Liver (tissue), 9 donors: Measurements from ENCODE around the gene POLE3. TPM values are rescaled to one million over a fixed set of nuclear protein-coding genes. Genes with fewer than 3 reads are reported as not detected.

ENCODE experiments used
- DNase-seq: peaks from one replicate; pipeline ENCODE4 v3.0.0-alpha.2; 2017; ENCODE audit warnings: low spot score
- H3K27ac ChIP-seq, 2 donors: one replicate each; pipeline ENCODE4 v1.7.0; 2013; ENCODE audit warnings: inconsistent platforms in 2 of 2, low read length in 2 of 2, control low read depth in 1 of 2, low read depth in 1 of 2, mild to moderate bottlenecking in 1 of 2
- H3K27me3 ChIP-seq, 4 donors: one replicate each; pipeline versions ENCODE4 v1.6.1 to v1.7.0; 2013; ENCODE audit warnings: low read length in 3 of 4, inconsistent platforms in 1 of 4, mild to moderate bottlenecking in 1 of 4, moderate library complexity in 1 of 4; ENCODE audit not compliant: control insufficient read depth in 4 of 4, insufficient read depth in 4 of 4
- H3K36me3 ChIP-seq, 4 donors: one replicate each; pipeline versions ENCODE4 v1.6.1 to v1.7.0; 2013; ENCODE audit warnings: low read length in 3 of 4, mild to moderate bottlenecking in 3 of 4, low read depth in 1 of 4, moderate library complexity in 1 of 4; ENCODE audit not compliant: control insufficient read depth in 4 of 4, insufficient read depth in 3 of 4
- H3K4me1 ChIP-seq, 4 donors: one replicate each; pipeline versions ENCODE4 v1.6.1 to v1.7.0; 2013; ENCODE audit warnings: low read length in 3 of 4, mild to moderate bottlenecking in 3 of 4, moderate library complexity in 1 of 4; ENCODE audit not compliant: control insufficient read depth in 4 of 4, insufficient read depth in 4 of 4
- H3K4me3 ChIP-seq, 3 donors: one replicate each; pipeline versions ENCODE4 v1.6.1 to v1.7.0; 2013; ENCODE audit warnings: low read length in 3 of 3, control low read depth in 1 of 3, low read depth in 1 of 3, mild to moderate bottlenecking in 1 of 3
- H3K9ac ChIP-seq, 2 donors: one replicate each; pipeline ENCODE4 v1.7.0; 2013; ENCODE audit warnings: low read length in 2 of 2, mild to moderate bottlenecking in 2 of 2, moderate library complexity in 2 of 2, control low read depth in 1 of 2, low read depth in 1 of 2
- H3K9me3 ChIP-seq, 4 donors: one replicate each; pipeline versions ENCODE4 v1.6.1 to v1.7.0; 2013; ENCODE audit warnings: low read length in 3 of 4; ENCODE audit not compliant: control insufficient read depth in 4 of 4
- CTCF ChIP-seq: fragments of 150-350 bp; IDR thresholded peaks from 2 replicates; pipeline ENCODE4 v1.5.1; 2017; ENCODE audit warnings: improper control_type of control experiment, low read depth, low read length; ENCODE audit not compliant: missing input control
- FOXA1 ChIP-seq: IDR thresholded peaks from 2 replicates; pipeline ENCODE4 v1.6.1; 2016; ENCODE audit warnings: antibody characterized with exemption
- FOXA2 ChIP-seq: IDR thresholded peaks from 2 replicates; pipeline ENCODE4 v1.6.1; 2016; ENCODE audit warnings: antibody characterized with exemption
- HNF4A ChIP-seq, 2 donors: conservative IDR thresholded peaks; 2 replicates each; pipeline ENCODE4 v1.6.1; 2016; ENCODE audit warnings: antibody characterized with exemption in 2 of 2, mild to moderate bottlenecking in 2 of 2
- HNF4G ChIP-seq: IDR thresholded peaks from 2 replicates; pipeline ENCODE4 v1.6.1; 2016; ENCODE audit warnings: antibody characterized with exemption
- NR2F2 ChIP-seq: IDR thresholded peaks from 2 replicates; pipeline ENCODE4 v1.6.1; 2016; ENCODE audit warnings: antibody characterized with exemption
- RAD21 ChIP-seq, 2 donors: IDR thresholded peaks; 2 replicates each; pipeline ENCODE4 v1.6.1; 2016; ENCODE audit warnings: antibody characterized with exemption in 2 of 2, mild to moderate bottlenecking in 2 of 2
- WGBS: extraction: QIAGEN DNeasy Blood & Tissue Kit; methylation state at CpG from one replicate; pipeline ENCODE4 v1.1.7; 2013; 5-methylcytosine and 5-hydroxymethylcytosine counted together
- polyA plus RNA-seq, 2 donors: library from polyadenylated mRNA; stranded (reverse) in 1 of 2; unstranded in 1 of 2; fragments of 200-250 nt in 1 of 2; fragments of >200 nt in 1 of 2; fragmentation: Nextera tagmentation in 1 of 2; extraction: Ambion mirVana in 1 of 2; gene quantifications; one replicate each; pipeline versions ENCODE4 v1.2.1 to v1.2.3, GENCODE V29; 2013 to 2015
- total RNA-seq, 2 donors: library from RNA; depleted of rRNA; stranded (reverse); fragments of >200 nt; gene quantifications; one replicate each; pipeline ENCODE4 v1.2.3, GENCODE V29; 2014
- donor health status: healthy.
- donor health status: healthy.
- donor health status: healthy.
- donor health status: healthy.
- donor health status: healthy.

The POLE3 gene
- total and polyA plus RNA-seq, 4 donors, result 15.7 to 27.5 (median 22.8) TPM

- DNase-seq, result no peak
- no peaks in the 10 kb centered on the region for H3K27me3 ChIP-seq
- TF ChIP-seq CTCF (no peak), NR2F2 (no peak), FOXA1 (no peak), RAD21 (IDR thresholded peaks at IDR 0.05) (peak in 1 of 2 donors; percentile 20), FOXA2 (no peak), HNF4G (no peak), HNF4A (conservative IDR thresholded peaks at IDR 0.05) (no peak)
- no peaks in the 10 kb centered on the region for H3K9me3 ChIP-seq
- WGBS, result 43% methylated on average over 1 of the region's 1 CpG
- H3K4me1 ChIP-seq, result peaks cover 0 to 5% (median 0%) of the 10 kb centered on the region in 4 donors
- H3K36me3 ChIP-seq, result no peaks in the 10 kb centered on the region
- no peak overlapping the region for H3K4me3 ChIP-seq
- no peak overlapping the region for H3K27ac ChIP-seq
- no peak overlapping the region for H3K9ac ChIP-seq
Observed at GRCh38 chr9:113359385-113359784, 51.1 kb downstream of the POLE3 start.

Other genes with a start within 250 kb of the POLE3 start
- gene FKBP15, start 189.4 kb downstream of the POLE3 start, total RNA-seq, result 10 to 100 TPM; 16.8 to 18.2 TPM
- 1 to 10 TPM; 6.2 to 9.1 TPM for gene FKBP15, start 189.4 kb downstream of the POLE3 start, polyA plus RNA-seq
- gene SLC31A1, start 189.1 kb downstream of the POLE3 start, total RNA-seq, result 10 to 100 TPM; 26.6 to 96.2 TPM
- gene SLC31A1, start 189.1 kb downstream of the POLE3 start, polyA plus RNA-seq, result 10 to 100 TPM; 40.1 to 49.8 TPM
- 10 to 100 TPM; 12.5 to 16.7 TPM for gene CDC26, start 135.1 kb downstream of the POLE3 start, total RNA-seq
- 10 to 100 TPM; 25.9 to 38.9 TPM for gene CDC26, start 135.1 kb downstream of the POLE3 start, polyA plus RNA-seq
- 10 to 100 TPM; 11.6 to 11.9 TPM for gene PRPF4, start 135.0 kb downstream of the POLE3 start, total RNA-seq
- 1 to 10 TPM; 5.0 to 9.3 TPM for gene PRPF4, start 135.0 kb downstream of the POLE3 start, polyA plus RNA-seq
- not detected for gene RNF183, start 107.3 kb downstream of the POLE3 start, total RNA-seq
- under 1 TPM in 1 of 2 donors, not detected in 1; 0.07 TPM for gene RNF183, start 107.3 kb downstream of the POLE3 start, polyA plus RNA-seq
- 1 to 10 TPM; 1.1 to 3.2 TPM for gene WDR31, start 70.4 kb downstream of the POLE3 start, total RNA-seq
- gene WDR31, start 70.4 kb downstream of the POLE3 start, polyA plus RNA-seq, result 1 to 10 TPM; 1.1 to 1.3 TPM
- gene BSPRY, start 61.1 kb downstream of the POLE3 start, total RNA-seq, result 1 to 10 TPM in 1 of 2 donors, under 1 TPM in 1; 0.50 to 2.3 TPM
- under 1 TPM; 0.31 to 0.81 TPM for gene BSPRY, start 61.1 kb downstream of the POLE3 start, polyA plus RNA-seq
- 10 to 100 TPM; 26.9 to 61.2 TPM for gene HDHD3, start 33.7 kb downstream of the POLE3 start, total RNA-seq
- gene HDHD3, start 33.7 kb downstream of the POLE3 start, polyA plus RNA-seq, result 10 to 100 TPM; 60.8 to 63.6 TPM
- gene ALAD, start 9.4 kb downstream of the POLE3 start, total RNA-seq, result 100 to 1,000 TPM in 1 of 2 donors, 10 to 100 TPM in 1; 99.1 to 258 TPM
- 10 to 100 TPM; 40.2 to 49.3 TPM for gene ALAD, start 9.4 kb downstream of the POLE3 start, polyA plus RNA-seq
- 1 to 10 TPM in 1 of 2 donors, under 1 TPM in 1; 0.09 to 1.1 TPM for gene C9orf43, start 72 bp upstream of the POLE3 start, total RNA-seq
- gene C9orf43, start 72 bp upstream of the POLE3 start, polyA plus RNA-seq, result under 1 TPM; 0.23 to 0.26 TPM
- gene RGS3, start 53.1 kb upstream of the POLE3 start, total RNA-seq, result 10 to 100 TPM; 13.0 to 23.0 TPM
- 10 to 100 TPM; 33.7 to 65.0 TPM for gene RGS3, start 53.1 kb upstream of the POLE3 start, polyA plus RNA-seq